Colonic mucosa (tissue), 4 donors: ENCODE data around the gene ANXA7. TPM values are rescaled to one million over a fixed set of nuclear protein-coding genes. Genes with fewer than 3 reads are reported as not detected.
"Not testable (repeated sequence)": the region's sequence is repeated elsewhere in the genome, so short reads cannot be mapped to it uniquely, and the experiment has no call there.

ENCODE experiments used
- DNase-seq: peaks from one replicate; pipeline ENCODE4 v3.0.0-alpha.2; 2020
- H3K27ac ChIP-seq: fragments of 200-600 bp; one replicate; pipeline ENCODE4 v1.8.0; 2021
- H3K27me3 ChIP-seq: fragments of 200-600 bp; one replicate; pipeline ENCODE4 v1.8.0; 2021
- H3K36me3 ChIP-seq: fragments of 200-600 bp; one replicate; pipeline ENCODE4 v1.8.0; 2021
- H3K4me1 ChIP-seq: fragments of 200-600 bp; one replicate; pipeline ENCODE4 v1.8.0; 2021; ENCODE audit warnings: mild to moderate bottlenecking
- H3K4me3 ChIP-seq: fragments of 200-600 bp; one replicate; pipeline ENCODE4 v1.8.0; 2021
- H3K9ac ChIP-seq, 2 donors: one replicate each; pipeline ENCODE4 v1.7.0; 2013; ENCODE audit warnings: control low read depth in 2 of 2, low read depth in 2 of 2, low read length in 2 of 2
- H3K9me3 ChIP-seq: fragments of 200-600 bp; one replicate; pipeline ENCODE4 v1.8.0; 2021
- intact Hi-C: fragments of 100-400 bp; cut with DNase I; formaldehyde crosslinking; loops from one replicate; pipeline ENCODE4 v1.14.1; 2022
- total RNA-seq, 2 donors: library from RNA; stranded (reverse); fragmentation: NEBNext Ultra II Directional in 1 of 2; extraction: Animal tissue kit (Norgen Biotek cat#: 25700) in 1 of 2; gene quantifications; one replicate each; pipeline ENCODE4 v1.2.1, GENCODE V29; 2021
- TF ChIP-seq, protein P1 (sequence below): fragments of 200-600 bp; IDR thresholded peaks from one replicate; pipeline ENCODE4 v1.8.0; 2022; ENCODE audit warnings: antibody characterized with exemption, mild to moderate bottlenecking
- donor health status: healthy.
- donor health status: DM: no; HTN: no; CAD: no.
- donor health status: DM: no; HTN: no; CAD: no.

The ANXA7 gene
- total RNA-seq, 2 donors from 2014 or later = 120 to 133 TPM

DNA sequence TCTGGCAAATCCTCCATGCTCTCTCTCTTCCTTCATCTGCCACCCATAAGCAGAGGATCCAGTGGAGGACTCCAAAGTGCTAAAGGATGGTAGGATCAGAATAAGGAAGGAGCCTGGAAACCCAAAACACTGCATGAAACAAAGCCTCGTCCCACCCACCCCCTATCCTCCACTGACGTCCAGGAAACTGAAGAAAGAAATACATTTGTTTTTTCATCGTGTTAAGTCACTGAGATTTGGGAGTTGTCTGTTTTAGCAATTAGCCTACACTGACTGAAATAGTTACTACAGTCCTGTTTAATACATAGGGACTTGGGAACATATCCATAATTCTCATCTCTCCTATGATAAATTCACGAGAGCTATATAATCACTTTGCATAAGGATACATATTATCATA is 14.8 kb downstream of the ANXA7 start:
- peaks cover 5% of the 10 kb centered on the region for H3K36me3 ChIP-seq
- DNase-seq = no peak
- intact Hi-C loops = no loop called here
- H3K27me3 ChIP-seq = no peaks in the 10 kb centered on the region
- no peak overlapping the region for H3K27ac ChIP-seq
- H3K9ac ChIP-seq = no peak overlapping the region
- no peaks in the 10 kb centered on the region for H3K9me3 ChIP-seq
- TF ChIP-seq, protein P1, sequence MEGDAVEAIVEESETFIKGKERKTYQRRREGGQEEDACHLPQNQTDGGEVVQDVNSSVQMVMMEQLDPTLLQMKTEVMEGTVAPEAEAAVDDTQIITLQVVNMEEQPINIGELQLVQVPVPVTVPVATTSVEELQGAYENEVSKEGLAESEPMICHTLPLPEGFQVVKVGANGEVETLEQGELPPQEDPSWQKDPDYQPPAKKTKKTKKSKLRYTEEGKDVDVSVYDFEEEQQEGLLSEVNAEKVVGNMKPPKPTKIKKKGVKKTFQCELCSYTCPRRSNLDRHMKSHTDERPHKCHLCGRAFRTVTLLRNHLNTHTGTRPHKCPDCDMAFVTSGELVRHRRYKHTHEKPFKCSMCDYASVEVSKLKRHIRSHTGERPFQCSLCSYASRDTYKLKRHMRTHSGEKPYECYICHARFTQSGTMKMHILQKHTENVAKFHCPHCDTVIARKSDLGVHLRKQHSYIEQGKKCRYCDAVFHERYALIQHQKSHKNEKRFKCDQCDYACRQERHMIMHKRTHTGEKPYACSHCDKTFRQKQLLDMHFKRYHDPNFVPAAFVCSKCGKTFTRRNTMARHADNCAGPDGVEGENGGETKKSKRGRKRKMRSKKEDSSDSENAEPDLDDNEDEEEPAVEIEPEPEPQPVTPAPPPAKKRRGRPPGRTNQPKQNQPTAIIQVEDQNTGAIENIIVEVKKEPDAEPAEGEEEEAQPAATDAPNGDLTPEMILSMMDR = no peak
- H3K4me3 ChIP-seq = no peak overlapping the region
- no peaks in the 10 kb centered on the region for H3K4me1 ChIP-seq

- Histone ChIP-seq H3K27ac (no peak overlapping the region), H3K27me3 (no peaks in the 10 kb centered on the region), H3K4me3 (no peak overlapping the region), H3K9me3 (no peaks in the 10 kb centered on the region), H3K4me1 (no peaks in the 10 kb centered on the region), H3K9ac (no peak overlapping the region), H3K36me3 (peaks cover 5% of the 10 kb centered on the region)
- intact Hi-C loops = no loop called here
- TF ChIP-seq, protein P1 = no peak
- DNase-seq = no peak
Observed at GRCh38 chr10:73398024-73398423, 15.8 kb downstream of the ANXA7 start.

DNA sequence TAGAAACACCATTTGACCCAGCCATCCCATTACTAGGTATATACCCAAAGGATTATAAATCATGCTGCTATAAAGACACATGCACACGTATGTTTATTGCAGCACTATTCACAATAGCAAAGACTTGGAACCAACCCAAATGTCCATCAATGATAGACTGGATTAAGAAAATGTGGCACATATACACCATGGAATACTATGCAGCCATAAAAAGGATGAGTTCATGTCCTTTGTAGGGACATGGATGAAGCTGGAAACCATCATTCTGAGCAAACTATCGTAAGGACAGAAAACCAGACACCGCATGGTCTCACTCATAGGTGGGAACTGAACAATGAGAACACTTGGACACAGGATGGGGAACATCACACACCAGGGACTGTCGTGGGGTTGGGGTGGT is 19.5 kb downstream of the ANXA7 start:
- H3K36me3 ChIP-seq, H3K4me1 ChIP-seq, DNase-seq, intact Hi-C loops, H3K27me3 ChIP-seq, H3K9ac ChIP-seq, H3K4me3 ChIP-seq, H3K27ac ChIP-seq, H3K9me3 ChIP-seq: not testable (repeated sequence)

- H3K36me3 ChIP-seq = peaks cover 16% of the 10 kb centered on the region
- DNase-seq = no peak
- no peaks in the 10 kb centered on the region for H3K27me3 ChIP-seq
- intact Hi-C loops = no loop called here
- H3K27ac ChIP-seq = no peak overlapping the region
- H3K9ac ChIP-seq = no peak overlapping the region
- no peaks in the 10 kb centered on the region for H3K9me3 ChIP-seq
- TF ChIP-seq, protein P1 = no peak
- H3K4me1 ChIP-seq = no peaks in the 10 kb centered on the region
- no peak overlapping the region for H3K4me3 ChIP-seq
Observed at GRCh38 chr10:73388228-73388627, 25.6 kb downstream of the ANXA7 start.

DNA sequence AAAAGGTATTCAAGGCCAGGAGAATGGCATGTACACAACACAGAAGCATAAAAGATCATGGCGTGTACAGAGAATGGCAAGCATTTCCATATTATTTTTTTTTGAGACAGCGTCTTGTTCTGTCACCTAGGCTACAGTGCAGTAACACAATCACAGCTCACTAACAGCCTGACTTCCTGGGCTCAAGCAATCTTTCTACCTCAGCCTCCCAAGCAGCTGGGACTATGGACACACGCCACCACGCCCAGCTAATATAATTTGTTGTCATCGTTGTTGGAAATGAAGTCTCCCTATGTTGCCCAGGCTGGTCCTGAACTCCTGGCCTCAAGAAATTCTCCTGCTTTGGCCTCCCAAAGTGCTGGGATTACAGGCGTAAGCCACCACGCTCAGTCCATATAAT is 27.3 kb downstream of the ANXA7 start:
- Histone ChIP-seq H3K4me1 (no peaks in the 10 kb centered on the region), H3K36me3 (peaks cover 16% of the 10 kb centered on the region), H3K27me3 (no peaks in the 10 kb centered on the region), H3K9ac (no peak overlapping the region), H3K27ac (no peak overlapping the region), H3K4me3 (no peak overlapping the region), H3K9me3 (no peaks in the 10 kb centered on the region)
- TF ChIP-seq, protein P1 = no peak
- intact Hi-C loops = no loop called here
- no peak for DNase-seq

DNA sequence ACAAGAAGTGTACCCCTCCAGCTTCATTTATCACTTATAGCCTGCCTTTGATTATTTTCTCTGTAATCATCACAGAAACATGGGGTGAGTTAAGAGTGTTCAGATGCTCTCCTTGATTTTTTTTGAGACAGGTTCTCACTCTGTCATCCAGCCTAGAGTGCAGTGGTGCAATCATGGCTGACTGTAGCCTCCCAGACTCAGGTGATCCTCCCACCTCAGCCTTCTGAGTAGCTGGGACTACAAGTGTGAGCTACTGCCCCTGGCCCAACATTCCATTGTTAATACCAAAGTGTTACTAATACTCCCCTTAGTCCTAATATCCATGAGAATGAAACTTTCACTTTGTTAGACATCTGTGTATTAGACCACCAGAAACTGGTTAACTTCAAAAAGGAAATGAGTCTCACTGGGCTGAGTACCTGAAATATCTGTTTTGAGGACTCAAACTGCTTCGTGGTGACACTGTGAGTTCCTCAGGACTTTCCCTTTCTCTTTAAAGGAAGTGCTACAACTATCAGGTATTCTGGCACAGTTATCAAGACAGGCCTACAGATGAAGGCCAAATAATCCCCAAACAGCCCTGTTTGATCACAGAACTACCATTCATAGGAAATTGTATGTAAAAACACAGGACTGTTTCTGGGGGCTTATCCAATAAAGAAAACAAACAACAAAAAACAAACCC is 34.7 kb downstream of the ANXA7 start:
- TF ChIP-seq, protein P1 = no peak
- no peak overlapping the region for H3K27ac ChIP-seq
- H3K9me3 ChIP-seq = no peaks in the 10 kb centered on the region
- no peak for DNase-seq
- no peaks in the 10 kb centered on the region for H3K27me3 ChIP-seq
- no peak overlapping the region for H3K9ac ChIP-seq
- H3K4me1 ChIP-seq = no peaks in the 10 kb centered on the region
- intact Hi-C loops = no loop called here
- H3K4me3 ChIP-seq = no peak overlapping the region
- peaks cover 7% of the 10 kb centered on the region for H3K36me3 ChIP-seq
